ENCODE results near the gene MOXD1. TPM values are rescaled to one million over a fixed set of nuclear protein-coding genes. Genes with fewer than 3 reads are reported as not detected.

The MOXD1 gene
- total RNA-seq, 2 experiments from 2014 or later: not detected

- TF ChIP-seq CTCF (IDR thresholded peaks at IDR 0.05): no peak
- Mint-ChIP-seq H3K9me3 (peaks cover 1% of the 10 kb centered on the region), H3K4me1 (ENCODE audit: low read depth) (no peaks in the 10 kb centered on the region), H3K4me3 (no peak overlapping the region), H3K27ac (no peak overlapping the region), H3K27me3 (peaks cover 9% of the 10 kb centered on the region), H3K36me3 (ENCODE audit: low read depth) (no peaks in the 10 kb centered on the region)
- no peak for ATAC-seq
- no peak for DNase-seq
- intact Hi-C loops (cut with micrococcal nuclease): no loop called here
- ChIA-PET CTCF (interaction anchor here (0.9 kb wide), 1 partner anchor 11 kb away, joined by 4 read pairs; no protein-coding TSS in a partner anchor), POLR2A (no interaction called here)
Measured at GRCh38 chr6:132286298-132287019, 114.8 kb downstream of the MOXD1 start.

- Mint-ChIP-seq H3K4me3 (no peak overlapping the region), H3K9me3 (peaks cover 1% of the 10 kb centered on the region), H3K36me3 (ENCODE audit: low read depth) (no peaks in the 10 kb centered on the region), H3K4me1 (ENCODE audit: low read depth) (no peaks in the 10 kb centered on the region), H3K27ac (no peak overlapping the region), H3K27me3 (peaks cover 13% of the 10 kb centered on the region)
- intact Hi-C loops (cut with micrococcal nuclease): no loop called here
- ChIA-PET POLR2A (no interaction called here), CTCF (interaction anchor here (1.5 kb wide), 1 partner anchor 199 kb away, joined by 5 read pairs; no protein-coding TSS in a partner anchor)
- DNase-seq (no peak), ATAC-seq (no peak)
- no peak for TF ChIP-seq CTCF (IDR thresholded peaks at IDR 0.05)
Measured at GRCh38 chr6:132285004-132285780, 116.1 kb downstream of the MOXD1 start.

DNA sequence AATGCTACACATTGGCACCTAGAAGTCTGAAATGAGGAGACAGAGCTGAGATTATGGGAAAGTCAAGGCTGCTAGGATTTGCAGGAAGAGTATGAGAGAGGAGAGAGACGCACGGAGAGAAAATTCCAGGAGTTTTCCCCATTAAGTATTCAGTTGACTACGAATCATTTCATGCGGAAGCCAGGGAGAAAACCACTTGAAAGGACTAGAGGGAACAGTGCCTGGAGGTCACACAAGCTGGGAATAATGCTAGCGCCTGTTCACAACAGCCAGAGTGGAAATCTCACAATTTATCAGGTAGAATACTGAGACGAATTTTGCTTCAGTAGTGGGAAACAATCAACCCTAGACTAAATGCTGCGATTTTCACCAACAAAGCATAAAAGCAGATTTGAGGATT is 118.6 kb downstream of the MOXD1 start:
- TF ChIP-seq CTCF (IDR thresholded peaks at IDR 0.05): no peak
- DNase-seq (no peak), ATAC-seq (no peak)
- H3K4me1 Mint-ChIP-seq (ENCODE audit: low read depth): no peaks in the 10 kb centered on the region
- ChIA-PET POLR2A (no interaction called here), CTCF (interaction anchor here (2.5 to 6.3 kb wide), 2 partner anchors 15 to 203 kb away, joined by 10 to 276 read pairs; no protein-coding TSS in a partner anchor)
- H3K36me3 Mint-ChIP-seq (ENCODE audit: low read depth): no peaks in the 10 kb centered on the region
- H3K27ac Mint-ChIP-seq: no peak overlapping the region
- H3K9me3 Mint-ChIP-seq: peaks cover 1% of the 10 kb centered on the region
- H3K27me3 Mint-ChIP-seq: peaks cover 14% of the 10 kb centered on the region
- H3K4me3 Mint-ChIP-seq: no peak overlapping the region
- intact Hi-C loops (cut with micrococcal nuclease): no loop called here

DNA sequence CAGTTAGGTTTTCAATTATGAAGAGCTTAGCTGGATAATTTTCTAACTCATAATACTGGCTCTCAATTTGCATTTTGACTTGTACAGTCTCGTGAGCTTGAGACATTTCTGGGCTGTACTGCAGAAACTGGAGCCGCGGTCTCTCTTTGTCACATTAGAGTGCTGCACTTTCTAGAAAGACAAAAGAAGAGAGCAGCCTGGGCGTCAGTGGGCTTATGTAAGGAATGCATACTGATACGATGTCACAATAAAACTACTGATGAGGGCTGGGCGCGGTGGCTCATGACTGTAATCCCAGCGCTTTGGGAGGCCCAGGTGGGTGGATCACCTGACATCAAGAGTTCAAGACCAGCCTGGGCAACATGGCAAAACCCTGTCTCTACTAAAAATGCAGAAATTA is 120.8 kb downstream of the MOXD1 start:
- Mint-ChIP-seq H3K4me3 (no peak overlapping the region), H3K27me3 (peaks cover 22% of the 10 kb centered on the region), H3K27ac (no peak overlapping the region), H3K9me3 (peaks cover 1% of the 10 kb centered on the region), H3K4me1 (ENCODE audit: low read depth) (no peaks in the 10 kb centered on the region), H3K36me3 (ENCODE audit: low read depth) (no peaks in the 10 kb centered on the region)
- ChIA-PET CTCF (interaction anchor here (0.6 to 6.3 kb wide), 101 partner anchors 11 to 1636 kb away, joined by 3 to 276 read pairs (median 5); partner anchors contain the start of genes MOXD1, SLC18B1, STX7 and VNN1), POLR2A (interaction anchor here (0.6 to 1.2 kb wide), 3 partner anchors 16 to 349 kb away, joined by 3 to 4 read pairs (median 3); no protein-coding TSS in a partner anchor)
- intact Hi-C loops (cut with micrococcal nuclease): no loop called here
- TF ChIP-seq CTCF (IDR thresholded peaks at IDR 0.05): no peak
- no peak for DNase-seq
- ATAC-seq: no peak
